MM.1S (cell line): ENCODE data around the gene AMOTL2.

ENCODE experiments used
- DNase-seq: peaks from one replicate; pipeline ENCODE4 v3.0.0-alpha.2; 2015
- H2AFZ ChIP-seq: fragments of 300-600 bp; sonication (generic); 2 replicates; pipeline ENCODE4 v1.6.0; 2016; ENCODE audit warnings: antibody characterized with exemption, low read length
- H3F3A ChIP-seq: fragments of 300-600 bp; sonication (generic); 2 replicates; pipeline ENCODE4 v1.6.1; 2016; ENCODE audit warnings: mild to moderate bottlenecking, antibody characterized with exemption, low read length, moderate library complexity, mixed read lengths; ENCODE audit not compliant: insufficient read depth
- H3K27ac ChIP-seq: fragments of 300-600 bp; sonication (generic); 2 replicates; pipeline ENCODE4 v1.5.1; 2016; ENCODE audit warnings: mild to moderate bottlenecking, low read length
- H3K27me3 ChIP-seq: fragments of 300-600 bp; sonication (generic); replicated peaks from 2 replicates; pipeline ENCODE4 v1.6.0; 2016; ENCODE audit warnings: low read length; ENCODE audit not compliant: insufficient read depth
- H3K36me3 ChIP-seq: fragments of 300-600 bp; sonication (generic); replicated peaks from 2 replicates; pipeline ENCODE4 v1.6.1; 2016; ENCODE audit warnings: mild to moderate bottlenecking, low read length, mixed read lengths; ENCODE audit not compliant: insufficient read depth
- H3K4me1 ChIP-seq: fragments of 300-600 bp; sonication (generic); 2 replicates; pipeline ENCODE4 v1.6.1; 2016; ENCODE audit warnings: low read length, mixed read lengths
- H3K4me2 ChIP-seq: fragments of 300-600 bp; sonication (generic); 2 replicates; pipeline ENCODE4 v1.6.0; 2016; ENCODE audit warnings: low read depth, low read length
- H3K4me3 ChIP-seq: fragments of 300-600 bp; sonication (generic); 2 replicates; pipeline ENCODE4 v1.5.1; 2016; ENCODE audit warnings: low read length, mixed read lengths
- H3K79me2 ChIP-seq: fragments of 300-600 bp; sonication (generic); 2 replicates; pipeline ENCODE4 v1.6.1; 2016; ENCODE audit warnings: mixed run types, low read length, mixed read lengths
- H3K9ac ChIP-seq: fragments of 300-600 bp; sonication (generic); 2 replicates; pipeline ENCODE4 v1.6.1; 2016; ENCODE audit warnings: low read length, mixed read lengths
- H3K9me2 ChIP-seq: fragments of 300-600 bp; sonication (generic); replicated peaks from 2 replicates; pipeline ENCODE4 v1.6.1; 2016; ENCODE audit warnings: mild to moderate bottlenecking, low read length, mixed read lengths; ENCODE audit not compliant: insufficient read depth
- H3K9me3 ChIP-seq: fragments of 300-600 bp; sonication (generic); replicated peaks from 2 replicates; pipeline ENCODE4 v1.6.1; 2016; ENCODE audit warnings: mild to moderate bottlenecking, low read length, mixed read lengths; ENCODE audit not compliant: insufficient read depth
- H4K20me1 ChIP-seq: fragments of 300-600 bp; sonication (generic); 2 replicates; pipeline ENCODE4 v1.6.1; 2016; ENCODE audit warnings: mild to moderate bottlenecking, low read length, moderate library complexity, mixed read lengths; ENCODE audit not compliant: insufficient read depth
- EZH2 ChIP-seq: fragments of 300-600 bp; sonication (generic); optimal IDR thresholded peaks from 2 replicates; pipeline ENCODE3; 2017; ENCODE audit warnings: low read depth, mild to moderate bottlenecking, antibody characterized with exemption, low read length, mixed read lengths
- EZH2phosphoT487 ChIP-seq: fragments of 300-600 bp; sonication (generic); IDR thresholded peaks from 2 replicates; pipeline ENCODE4 v1.6.1; 2018; ENCODE audit warnings: antibody characterized with exemption, low read length
- TF ChIP-seq, protein P1 (sequence below): fragments of 300-600 bp; sonication (generic); IDR thresholded peaks from 2 replicates; pipeline ENCODE4 v1.5.1; 2016; ENCODE audit warnings: antibody characterized with exemption, low read length, mixed read lengths

The AMOTL2 gene

DNA sequence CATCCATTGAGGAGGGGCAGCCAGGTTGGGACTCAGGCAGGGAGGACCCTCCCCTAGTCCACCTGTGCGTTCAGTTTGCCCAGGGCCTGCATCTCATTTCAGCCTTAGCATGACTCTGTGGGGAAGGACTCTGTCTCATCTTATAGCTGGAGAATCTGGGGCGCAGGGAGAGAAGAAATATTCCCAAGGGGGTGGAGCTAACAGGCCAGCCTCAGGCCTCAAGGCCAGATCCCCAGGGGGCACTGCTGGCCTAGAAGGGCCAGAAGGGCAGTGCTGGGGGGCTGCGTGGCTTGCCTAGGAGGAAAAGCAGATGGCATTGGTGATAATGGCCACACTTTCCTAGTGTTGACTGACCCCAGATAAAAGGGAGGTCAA, 10.9 kb downstream of the AMOTL2 start:
- H3K9me2 ChIP-seq, result no peaks in the 10 kb centered on the region
- TF ChIP-seq EZH2, result no peak
- TF ChIP-seq EZH2phosphoT487, result no peak
- peak overlapping the region; percentile 41; the same call in 1 of the 2 replicates for H3K4me2 ChIP-seq
- H3K4me1 ChIP-seq, result peaks cover 22% of the 10 kb centered on the region
- H3F3A ChIP-seq, result 0 out of 2 replicates have a peak, but pooled peaks cover 3% of the 10 kb centered on the region
- H3K9ac ChIP-seq, result no peak overlapping the region
- H3K27me3 ChIP-seq, result no peaks in the 10 kb centered on the region
- H2AFZ ChIP-seq, result no peak overlapping the region
- H3K27ac ChIP-seq, result no peak overlapping the region
- DNase-seq, result no peak
- no peaks in the 10 kb centered on the region for H3K9me3 ChIP-seq
- no peaks in the 10 kb centered on the region for H3K36me3 ChIP-seq
- no peaks in the 10 kb centered on the region for H3K79me2 ChIP-seq
- no peak overlapping the region for H3K4me3 ChIP-seq
- no peaks in the 10 kb centered on the region for H4K20me1 ChIP-seq

DNA sequence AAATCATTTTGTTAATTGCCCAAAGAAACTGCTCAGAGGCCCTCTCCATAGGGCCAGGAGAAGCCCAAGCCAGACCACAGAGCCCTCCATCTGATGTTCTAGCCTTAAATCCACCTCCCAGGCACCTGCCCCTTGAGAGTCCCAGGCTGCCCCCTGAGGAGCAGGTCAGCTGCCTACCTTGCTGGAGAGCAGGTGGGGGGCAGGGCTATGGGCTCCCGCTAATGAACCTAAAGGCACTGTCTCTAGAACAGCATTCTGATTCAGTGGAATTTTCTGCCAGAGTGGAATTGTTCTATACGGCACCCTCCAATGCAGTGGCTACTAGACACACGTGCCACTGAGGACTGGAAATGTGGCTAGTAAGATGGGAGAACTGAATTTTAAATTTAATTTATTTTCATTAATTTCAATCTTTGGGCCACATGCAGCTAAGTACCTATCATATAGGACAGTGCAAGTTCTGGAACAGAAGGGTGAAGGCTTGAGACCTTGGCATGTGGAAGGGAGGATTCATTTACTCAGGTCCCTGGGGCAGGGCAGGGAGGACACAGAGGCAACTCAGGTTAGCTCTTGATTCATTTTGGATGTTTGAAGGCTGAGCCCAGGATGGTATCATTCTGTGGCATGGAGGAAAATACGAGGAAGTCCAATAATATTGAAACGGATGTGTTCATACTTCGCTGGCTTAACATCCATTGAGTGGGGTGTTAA, 11.4 kb downstream of the AMOTL2 start:
- Histone ChIP-seq H3K9ac (no peak overlapping the region), H3K27me3 (no peaks in the 10 kb centered on the region), H3F3A (0 out of 2 replicates have a peak, but pooled peaks cover 3% of the 10 kb centered on the region), H3K79me2 (no peaks in the 10 kb centered on the region), H3K9me3 (no peaks in the 10 kb centered on the region), H3K36me3 (no peaks in the 10 kb centered on the region), H3K4me2 (no peak overlapping the region), H2AFZ (no peak overlapping the region), H3K9me2 (no peaks in the 10 kb centered on the region), H4K20me1 (no peaks in the 10 kb centered on the region), H3K27ac (no peak overlapping the region), H3K4me1 (peaks cover 26% of the 10 kb centered on the region), H3K4me3 (no peak overlapping the region)
- no peak for TF ChIP-seq EZH2phosphoT487
- TF ChIP-seq, protein P1, sequence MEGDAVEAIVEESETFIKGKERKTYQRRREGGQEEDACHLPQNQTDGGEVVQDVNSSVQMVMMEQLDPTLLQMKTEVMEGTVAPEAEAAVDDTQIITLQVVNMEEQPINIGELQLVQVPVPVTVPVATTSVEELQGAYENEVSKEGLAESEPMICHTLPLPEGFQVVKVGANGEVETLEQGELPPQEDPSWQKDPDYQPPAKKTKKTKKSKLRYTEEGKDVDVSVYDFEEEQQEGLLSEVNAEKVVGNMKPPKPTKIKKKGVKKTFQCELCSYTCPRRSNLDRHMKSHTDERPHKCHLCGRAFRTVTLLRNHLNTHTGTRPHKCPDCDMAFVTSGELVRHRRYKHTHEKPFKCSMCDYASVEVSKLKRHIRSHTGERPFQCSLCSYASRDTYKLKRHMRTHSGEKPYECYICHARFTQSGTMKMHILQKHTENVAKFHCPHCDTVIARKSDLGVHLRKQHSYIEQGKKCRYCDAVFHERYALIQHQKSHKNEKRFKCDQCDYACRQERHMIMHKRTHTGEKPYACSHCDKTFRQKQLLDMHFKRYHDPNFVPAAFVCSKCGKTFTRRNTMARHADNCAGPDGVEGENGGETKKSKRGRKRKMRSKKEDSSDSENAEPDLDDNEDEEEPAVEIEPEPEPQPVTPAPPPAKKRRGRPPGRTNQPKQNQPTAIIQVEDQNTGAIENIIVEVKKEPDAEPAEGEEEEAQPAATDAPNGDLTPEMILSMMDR, result no peak
- no peak for TF ChIP-seq EZH2
- DNase-seq, result no peak

DNA sequence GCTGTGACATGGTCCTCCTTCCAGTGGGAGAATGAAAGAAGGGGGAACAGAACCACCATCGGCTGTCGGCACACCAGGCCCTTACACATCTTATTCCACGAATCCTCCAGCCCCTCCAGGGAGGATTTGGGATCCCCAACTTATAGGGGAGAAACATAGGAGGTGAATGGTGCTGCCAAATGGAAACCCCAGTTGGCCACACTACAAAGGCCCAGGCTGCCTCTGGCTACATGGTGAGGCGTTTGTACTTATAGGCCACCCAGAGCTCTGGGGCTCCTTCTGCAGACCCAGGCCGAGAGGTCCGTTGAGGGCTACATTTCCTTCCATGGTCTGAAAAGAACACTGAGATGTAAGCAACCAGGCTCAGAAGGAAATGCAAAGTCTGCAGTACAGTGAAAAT, 12.0 kb downstream of the AMOTL2 start:
- no peak for DNase-seq
- no peak overlapping the region for H3K4me2 ChIP-seq
- no peaks in the 10 kb centered on the region for H3K79me2 ChIP-seq
- no peak overlapping the region for H2AFZ ChIP-seq
- H3K4me1 ChIP-seq, result peaks cover 32% of the 10 kb centered on the region
- H3K9me2 ChIP-seq, result no peaks in the 10 kb centered on the region
- H3K9ac ChIP-seq, result no peak overlapping the region
- H3K9me3 ChIP-seq, result no peaks in the 10 kb centered on the region
- no peaks in the 10 kb centered on the region for H3K36me3 ChIP-seq
- no peaks in the 10 kb centered on the region for H4K20me1 ChIP-seq
- TF ChIP-seq EZH2 (no peak), EZH2phosphoT487 (no peak)
- TF ChIP-seq, protein P1, result no peak
- no peak overlapping the region for H3K4me3 ChIP-seq
- H3K27ac ChIP-seq, result no peak overlapping the region
- H3K27me3 ChIP-seq, result no peaks in the 10 kb centered on the region
- H3F3A ChIP-seq, result 0 out of 2 replicates have a peak, but pooled peaks cover 3% of the 10 kb centered on the region
